Dermis microvascular lymphatic vessel endothelial cell (primary cell): Measurements from ENCODE around the gene ZC3H18. TPM values are rescaled to one million over a fixed set of nuclear protein-coding genes. Genes with fewer than 3 reads are reported as not detected.
"Not testable (repeated sequence)": the region's sequence is repeated elsewhere in the genome, so short reads cannot be mapped to it uniquely, and the experiment has no call there.

ENCODE experiments used
- DNase-seq, 2 donors: peaks; one replicate each; pipeline versions ENCODE4 v3.0.0 to v3.0.0-alpha.2; 2010; ENCODE audit warnings: low read depth in 2 of 2
- total RNA-seq: library from RNA; depleted of rRNA; stranded (reverse); fragments of >200 nt; gene quantifications from 2 replicates; pipeline ENCODE4 v1.2.1, GENCODE V29; 2014

The ZC3H18 gene
- total RNA-seq, 1 donor from 2014 or later: 7.4 TPM

DNA sequence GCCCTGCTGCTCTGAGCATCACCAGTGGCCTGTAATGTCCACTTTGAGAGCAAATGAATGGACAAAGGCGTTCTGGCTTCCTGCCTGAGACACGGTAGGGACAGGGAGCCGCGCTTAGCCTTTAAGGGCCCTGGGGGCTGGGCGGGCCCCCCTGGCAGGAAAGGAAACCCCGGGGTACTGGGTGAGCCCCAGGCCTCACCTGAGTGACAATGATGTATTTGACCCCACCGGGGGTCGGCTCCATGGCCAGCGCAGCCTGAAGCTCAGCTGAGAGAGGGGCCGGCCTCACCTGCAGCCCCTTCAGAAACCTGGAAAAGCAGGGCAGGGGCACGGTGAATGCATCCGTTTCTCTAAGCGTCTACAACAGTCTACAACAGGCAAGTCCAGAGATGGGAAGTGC is 82.9 kb downstream of the ZC3H18 start:
- no peak for DNase-seq

DNA sequence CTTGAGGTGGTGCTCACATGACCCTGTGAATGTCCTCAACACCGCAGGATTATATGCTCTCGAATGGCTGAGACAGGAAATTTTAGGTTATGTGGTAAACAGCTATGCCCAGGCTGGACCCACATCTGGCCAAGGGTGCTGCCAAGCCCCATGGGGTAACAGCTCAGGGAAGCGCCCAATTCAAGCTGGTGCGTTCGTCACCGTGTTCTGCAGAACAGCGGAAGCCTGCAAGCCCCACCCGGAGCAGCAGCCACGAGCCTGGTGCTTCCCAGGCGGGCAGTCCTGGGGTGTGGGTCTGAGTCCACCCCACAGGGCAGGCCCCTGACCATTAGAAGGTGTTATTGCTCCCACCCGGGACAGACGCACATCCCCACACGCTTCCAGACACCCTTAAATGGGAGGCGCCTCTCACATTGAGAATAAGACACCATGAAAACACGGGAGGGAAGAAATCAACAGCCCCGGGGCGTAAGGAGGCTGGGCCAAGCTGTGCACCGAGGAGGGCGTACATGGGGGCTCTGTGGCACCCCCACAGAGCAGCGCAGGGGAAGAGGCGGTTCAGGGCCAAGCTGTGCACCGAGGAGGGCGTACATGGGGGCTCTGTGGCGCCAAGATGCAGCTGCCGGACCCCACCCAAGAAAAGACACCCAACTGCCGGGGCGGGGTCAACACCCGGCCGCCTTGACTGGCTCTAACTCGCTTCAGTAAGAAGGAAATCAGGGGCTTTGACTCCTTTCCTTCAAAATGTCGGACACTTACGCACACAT is 83.6 kb downstream of the ZC3H18 start:
- no peak for DNase-seq

DNA sequence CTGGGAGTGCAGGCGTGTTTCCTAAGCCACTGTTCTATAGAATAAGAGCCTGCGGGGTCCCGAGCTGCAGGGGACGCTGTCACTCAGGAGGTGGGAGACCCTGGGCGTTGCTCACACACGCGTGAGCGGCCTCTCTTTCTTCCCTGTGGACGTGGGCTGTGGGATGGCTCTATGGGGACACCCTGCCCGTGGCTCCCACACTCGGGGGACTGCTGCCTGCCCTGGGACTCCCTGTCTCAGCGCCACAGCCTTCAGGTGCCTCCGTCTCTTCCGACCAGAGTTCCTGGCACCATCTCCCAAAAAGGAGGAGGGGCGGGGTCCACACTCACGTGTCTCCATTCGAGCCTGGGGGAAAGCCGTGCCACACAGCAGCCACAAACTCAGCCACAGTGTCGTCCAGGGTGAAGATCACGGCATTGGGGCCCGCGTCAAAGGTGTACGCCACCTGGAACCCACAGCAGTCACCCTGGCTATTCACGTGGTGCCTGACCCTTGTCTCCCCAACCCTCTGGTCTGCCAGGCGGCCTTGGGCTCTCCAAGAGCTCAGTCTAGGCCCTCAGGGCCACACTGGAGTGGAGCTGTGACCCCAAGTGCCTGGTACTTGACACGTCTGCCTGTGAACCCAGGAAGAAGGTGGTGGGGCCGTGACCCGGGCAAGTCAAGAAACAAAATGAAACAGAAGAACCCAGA is 84.3 kb downstream of the ZC3H18 start:
- DNase-seq: no peak

DNA sequence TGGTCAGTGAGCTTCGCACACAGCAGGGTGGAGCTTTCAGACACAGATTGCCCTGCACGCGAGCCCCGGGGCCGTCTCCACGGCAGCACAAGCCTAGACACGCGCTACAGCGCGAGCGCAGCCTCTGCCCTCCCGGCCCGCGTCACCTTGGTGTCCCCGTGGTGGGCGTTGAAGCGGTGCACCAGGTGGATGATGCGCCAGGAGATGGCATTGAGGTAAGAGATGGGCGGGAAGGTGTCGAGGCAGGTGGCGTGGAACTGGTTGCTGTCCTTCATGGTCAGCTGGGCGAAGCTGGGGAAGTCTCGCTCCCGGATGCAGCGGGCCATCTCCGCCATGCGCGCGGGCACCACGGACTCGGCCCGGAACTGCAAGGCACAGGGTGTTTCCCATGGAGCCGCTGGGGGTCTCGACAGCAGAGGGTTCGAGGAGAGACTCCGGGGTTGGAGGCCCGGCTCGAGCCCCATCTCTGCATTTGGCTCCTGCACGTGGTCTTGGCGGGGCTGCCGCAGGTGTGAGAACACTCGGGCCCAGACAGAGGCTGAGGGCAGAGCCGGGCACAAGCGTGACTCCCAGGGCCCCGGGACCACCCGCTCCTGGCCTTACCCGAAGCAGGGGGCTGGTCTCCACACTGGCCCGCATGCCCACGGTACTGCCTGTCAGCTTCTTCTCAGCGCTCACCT is 85.0 kb downstream of the ZC3H18 start:
- no peak for DNase-seq

DNA sequence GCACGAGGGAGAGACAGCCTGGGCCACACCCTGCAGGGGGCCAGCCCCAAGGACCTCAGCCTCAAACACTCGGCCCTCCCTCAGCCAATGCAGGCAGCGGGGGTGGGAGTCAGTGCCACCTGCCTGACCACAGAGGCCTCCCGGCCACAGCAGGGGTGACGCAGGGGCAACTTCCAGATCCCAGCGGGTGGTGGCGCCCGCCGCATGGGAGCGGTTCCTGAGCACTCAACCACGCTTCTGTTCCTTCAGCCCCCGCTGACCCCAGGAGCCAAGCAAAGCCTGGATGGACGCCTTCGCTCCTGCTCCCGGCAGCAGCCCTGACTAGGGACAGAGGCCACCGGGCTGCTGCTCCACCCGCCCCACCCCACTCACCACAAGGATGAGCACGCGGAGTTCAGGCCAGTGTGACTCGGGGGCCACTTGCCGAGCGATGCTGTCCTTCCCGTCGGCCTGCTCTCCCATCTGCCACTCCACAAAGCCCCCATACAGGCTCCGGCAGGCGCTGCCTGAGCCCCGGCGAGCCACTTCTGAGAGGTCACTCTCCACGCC is 85.6 kb downstream of the ZC3H18 start:
- DNase-seq: no peak

DNA sequence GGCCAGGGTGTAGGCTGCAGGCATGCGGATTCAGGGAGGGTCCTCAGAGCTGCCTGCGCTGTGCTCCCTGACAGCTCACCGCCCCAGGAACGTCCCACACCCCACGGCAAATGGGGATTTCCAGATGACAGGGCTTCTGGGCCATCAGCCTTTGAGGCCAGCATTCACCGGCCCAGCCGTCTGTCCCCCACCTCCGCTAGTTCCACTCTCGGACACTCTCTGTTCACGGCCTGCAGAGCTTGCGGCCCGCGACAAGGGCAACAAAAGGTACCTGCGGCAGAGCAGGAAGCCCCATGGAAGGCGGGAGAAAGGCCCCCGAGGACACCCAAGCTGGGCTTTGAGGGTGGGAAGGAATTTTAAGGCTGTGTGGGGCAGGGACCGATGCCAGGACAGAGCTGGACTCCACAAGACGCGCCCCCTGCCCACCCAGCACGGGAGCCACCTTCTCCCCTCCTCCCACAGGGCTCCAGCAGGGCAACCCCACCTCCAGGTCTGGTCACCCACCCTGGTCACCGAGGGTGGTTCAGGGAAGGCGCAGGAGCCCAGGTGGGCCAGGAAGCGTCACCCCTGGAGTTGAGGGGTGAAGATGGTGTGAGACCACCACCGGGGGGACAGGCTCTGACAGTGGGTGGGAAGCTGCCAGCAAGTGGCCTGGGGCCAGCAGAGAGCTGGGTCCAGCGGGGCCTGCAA is 86.2 kb downstream of the ZC3H18 start:
- DNase-seq: no peak

DNA sequence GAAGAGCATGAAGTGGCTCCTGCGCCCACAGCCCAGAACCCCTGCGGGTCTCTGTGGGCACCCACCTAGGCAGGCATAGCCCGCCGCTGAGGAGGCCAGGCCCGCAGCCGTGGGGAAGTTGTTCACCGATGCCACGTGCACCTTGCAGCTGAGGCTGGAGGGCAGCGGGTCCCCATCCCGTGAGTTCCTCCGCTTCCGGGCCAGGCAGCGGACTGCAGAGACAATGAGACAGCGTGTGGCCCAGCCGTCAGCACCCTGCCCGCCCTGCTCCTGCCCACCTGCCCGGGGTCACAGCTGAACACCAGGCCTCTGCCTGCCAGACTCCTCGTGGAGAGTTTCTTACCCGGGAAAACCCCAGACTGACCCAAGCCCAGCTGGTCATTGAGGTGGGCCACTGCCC is 87.2 kb downstream of the ZC3H18 start:
- no peak for DNase-seq

DNA sequence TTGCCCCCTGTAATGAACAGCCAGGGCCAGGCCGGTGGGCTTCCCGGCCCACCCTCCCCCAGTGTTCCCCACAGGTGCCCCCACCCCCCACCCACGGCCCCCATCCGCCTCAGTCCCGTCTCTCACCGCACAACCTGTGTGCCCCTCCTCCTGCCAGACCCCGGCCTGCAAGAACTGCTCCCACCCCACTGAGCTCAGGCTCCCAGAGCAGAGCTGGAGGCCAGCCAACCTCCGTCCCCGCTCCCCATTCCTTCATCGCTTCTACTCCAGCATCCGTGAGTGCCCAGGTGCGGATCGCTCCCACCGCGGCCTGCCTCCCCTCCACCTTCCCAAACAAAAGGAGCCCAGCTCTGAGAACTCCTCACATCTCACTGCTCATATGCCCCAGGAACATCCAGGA is 88.5 kb downstream of the ZC3H18 start:
- DNase-seq: no peak

DNA sequence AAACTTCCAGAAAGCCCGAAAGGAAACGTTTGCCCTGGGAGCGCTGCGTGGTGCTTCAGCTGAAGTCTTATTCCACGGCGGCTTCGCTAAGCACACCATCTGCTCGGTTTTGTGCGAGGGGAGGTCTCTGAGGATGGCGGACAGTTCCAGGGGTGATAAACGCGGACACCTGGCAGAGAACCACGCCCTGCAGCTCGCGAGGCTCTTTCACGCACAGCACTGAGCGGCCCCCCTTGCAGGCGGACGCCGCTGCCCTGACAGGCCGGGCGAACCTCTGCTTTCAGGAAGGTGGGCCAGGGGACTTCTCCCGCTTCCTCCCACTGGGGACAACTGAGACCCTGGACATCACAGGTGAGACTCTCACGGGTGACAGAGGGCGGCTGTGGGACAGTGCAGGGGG is 89.0 kb downstream of the ZC3H18 start:
- no peak for DNase-seq

DNA sequence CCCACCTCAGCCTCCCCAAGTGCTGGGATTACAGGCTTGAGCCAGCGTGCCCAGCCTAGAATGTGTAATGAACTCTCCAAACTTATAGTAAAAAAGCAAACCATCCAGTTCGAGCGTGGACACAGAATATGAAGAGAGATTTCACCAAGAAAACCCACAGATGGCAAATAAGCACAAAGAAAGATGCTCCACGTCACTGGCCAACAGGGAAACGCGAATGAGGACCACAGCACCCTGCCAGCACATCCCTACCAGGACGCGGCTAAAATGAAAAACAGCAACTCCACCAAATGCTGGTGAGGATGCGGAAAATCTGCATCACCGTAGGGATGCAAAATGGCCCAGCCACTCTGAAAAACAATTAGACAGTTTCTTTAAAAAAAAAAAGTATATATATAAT is 91.3 kb downstream of the ZC3H18 start:
- no peak for DNase-seq

DNA sequence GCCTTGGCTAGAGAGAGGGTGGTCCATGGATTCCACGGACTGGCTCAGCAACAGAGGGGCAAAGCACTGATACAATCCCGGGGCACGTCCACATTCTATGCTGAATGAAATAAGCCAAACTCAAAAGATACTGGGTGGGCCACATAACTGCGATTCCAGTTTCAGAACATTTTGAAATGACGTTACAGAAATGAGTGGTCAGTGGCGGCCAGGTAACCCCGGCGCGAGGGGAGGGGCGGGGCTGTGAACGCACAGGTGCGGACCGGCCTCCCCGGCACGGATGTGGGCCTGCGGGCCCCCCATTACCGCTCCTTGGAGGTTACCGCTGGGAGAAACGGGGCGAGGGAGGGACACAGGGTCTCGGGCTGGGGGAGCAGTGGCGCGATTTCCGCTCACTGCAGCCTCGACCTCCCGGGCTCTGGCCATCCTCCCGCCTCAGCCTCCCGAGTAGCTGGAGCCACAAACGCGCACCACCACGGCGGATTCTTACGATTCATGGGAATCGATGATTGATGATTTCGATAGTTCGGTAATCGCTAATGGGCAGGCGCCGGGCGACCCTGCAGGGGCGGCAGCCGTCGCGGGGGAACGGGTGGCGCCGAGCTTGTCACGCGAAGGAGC is 92.1 kb downstream of the ZC3H18 start:
- DNase-seq: peak in 1 of 2 donors; percentile 20

DNA sequence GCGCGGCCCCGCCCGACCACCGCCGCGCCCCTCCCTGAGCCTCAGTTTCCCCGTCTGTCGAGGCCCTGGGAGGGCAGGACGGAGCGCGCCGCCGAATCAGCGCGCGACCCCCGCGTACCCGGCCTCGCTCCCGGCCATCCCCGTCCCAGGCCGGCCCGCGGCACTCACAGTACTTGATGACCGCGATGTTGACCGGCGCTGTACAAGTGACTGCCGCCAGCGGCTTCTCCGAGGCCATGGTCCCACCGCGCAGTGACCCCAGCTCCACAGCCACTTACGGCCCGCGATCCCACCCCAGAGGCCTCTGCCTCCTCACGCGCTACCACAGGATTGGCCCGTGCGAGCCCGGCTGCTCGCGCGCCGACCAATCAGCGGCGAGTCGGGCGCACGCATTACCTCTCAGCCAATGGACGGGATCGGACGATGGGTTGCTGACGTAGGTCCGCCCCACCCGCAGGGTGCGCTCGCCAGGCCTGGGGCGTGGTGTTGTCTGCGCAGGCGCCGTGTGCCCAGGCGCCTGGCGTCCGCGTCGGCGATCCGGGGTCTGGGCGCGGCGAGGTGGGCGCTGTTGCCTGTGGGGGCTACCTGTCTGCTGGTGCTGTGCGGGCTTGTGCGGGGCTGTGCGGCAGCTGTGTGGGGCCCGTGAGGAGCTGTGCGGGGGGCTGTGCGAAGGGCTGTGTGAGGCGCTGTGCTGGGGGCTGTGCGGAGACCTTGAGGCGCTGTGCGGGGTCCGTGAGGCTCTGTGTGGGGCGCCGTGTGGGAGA is 92.8 kb downstream of the ZC3H18 start, which contains the start of gene MVD:
MVD (minus strand) TSS at position 249 of the 764 bp plus-strand sequence; CDS start at position 238, 11 bp downstream.
- peak; percentile 96 to 99 for DNase-seq

DNA sequence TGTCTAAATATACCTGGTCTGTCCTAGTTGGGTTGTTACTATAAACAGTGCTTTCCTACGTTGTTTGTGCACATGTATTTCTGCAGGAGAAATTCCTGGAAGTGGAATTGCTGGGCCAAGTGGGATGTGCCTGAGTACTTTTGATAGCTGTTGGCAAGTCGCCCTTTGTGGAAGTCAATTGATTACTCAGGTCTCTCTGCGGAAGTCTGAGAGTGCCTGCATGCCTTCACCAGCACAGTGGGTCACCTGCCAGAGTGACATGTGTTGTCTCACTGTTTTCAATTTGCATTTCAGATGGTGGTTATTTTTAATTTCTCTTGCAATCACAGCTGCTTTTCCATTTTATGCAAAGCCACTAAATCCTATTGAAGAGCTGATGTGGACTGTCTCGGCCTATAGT is 94.9 kb downstream of the ZC3H18 start:
- peak; percentile 96 to 97 for DNase-seq

DNA sequence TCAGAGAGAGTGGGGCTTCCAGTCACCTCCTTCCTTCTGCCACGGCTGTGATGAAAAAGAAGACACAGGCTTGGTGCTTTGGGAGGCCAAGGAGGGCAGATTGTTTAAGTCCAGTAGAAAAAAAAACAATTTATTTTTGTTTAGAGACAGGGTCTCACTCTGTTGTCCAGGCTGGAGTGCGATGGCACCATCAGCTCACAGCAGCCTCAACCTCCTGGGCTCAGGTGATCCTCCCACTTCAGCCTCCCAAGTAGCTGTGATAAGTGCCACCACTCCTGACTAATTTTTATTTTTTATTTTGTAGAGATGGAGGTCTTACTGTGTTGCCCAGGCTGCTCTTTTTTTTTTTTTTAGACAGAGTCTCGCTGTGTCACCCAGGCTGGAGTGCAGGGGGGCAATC is 95.4 kb downstream of the ZC3H18 start:
- DNase-seq: no peak

DNA sequence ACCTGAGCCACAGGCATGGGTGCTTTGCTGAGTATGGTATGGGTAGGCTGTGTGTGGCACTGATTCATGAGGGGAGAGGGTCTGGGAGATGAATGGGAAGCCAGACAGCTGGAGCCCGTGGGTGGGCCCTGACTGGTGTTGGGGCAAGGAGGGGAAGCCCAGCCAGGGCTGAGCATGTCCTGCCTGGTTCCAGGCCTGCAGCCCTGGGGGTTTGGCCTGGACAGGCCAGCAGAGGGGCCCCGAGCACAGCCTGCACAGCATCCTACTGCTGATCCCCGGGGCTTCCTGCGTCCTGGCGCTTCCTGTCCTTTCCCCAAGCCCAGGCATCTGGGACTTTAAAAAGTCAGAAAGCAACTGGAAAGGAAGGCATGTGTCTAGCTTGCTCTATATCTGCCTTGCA is 97.3 kb downstream of the ZC3H18 start:
- peak in 1 of 2 donors; percentile 56 for DNase-seq

DNA sequence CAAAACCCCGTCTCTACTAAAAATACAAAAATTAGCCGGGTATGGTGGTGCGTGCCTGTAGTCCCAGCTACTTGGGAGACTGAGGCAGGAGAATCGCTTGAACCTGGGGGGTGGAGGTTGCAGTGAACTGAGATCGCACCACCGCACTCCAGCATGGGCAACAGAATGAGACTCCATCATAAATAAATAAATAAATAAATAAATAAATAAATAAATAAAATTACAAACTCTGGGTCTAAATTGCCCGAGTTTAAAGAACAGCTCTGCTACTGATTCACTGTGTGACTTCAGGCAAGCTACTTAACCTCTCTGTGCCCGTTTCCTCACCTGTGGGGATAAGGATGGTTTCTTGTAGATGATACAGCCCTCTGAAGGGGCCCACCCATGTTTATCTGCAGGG is 99.3 kb downstream of the ZC3H18 start:
- not testable (repeated sequence) for DNase-seq

DNA sequence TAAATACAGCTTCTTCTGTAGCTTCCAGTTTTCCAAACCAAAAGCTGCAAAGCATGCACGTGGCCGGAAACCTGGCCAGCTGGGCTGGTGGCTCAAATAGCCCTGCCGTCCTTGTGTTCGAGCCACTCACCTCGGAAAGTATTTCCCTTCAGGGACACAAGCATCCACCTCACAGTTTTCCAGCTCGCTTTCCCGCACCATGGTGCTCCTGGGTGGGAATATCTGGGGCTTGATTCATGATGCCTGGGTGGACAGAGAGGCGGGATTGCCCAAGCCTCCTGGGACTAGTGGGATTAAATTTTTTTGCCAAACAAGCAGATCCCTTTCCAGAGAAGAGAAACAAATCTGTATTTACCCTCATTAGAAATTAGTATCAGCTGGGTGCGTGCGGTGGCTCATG is 99.8 kb downstream of the ZC3H18 start:
- no peak for DNase-seq

DNA sequence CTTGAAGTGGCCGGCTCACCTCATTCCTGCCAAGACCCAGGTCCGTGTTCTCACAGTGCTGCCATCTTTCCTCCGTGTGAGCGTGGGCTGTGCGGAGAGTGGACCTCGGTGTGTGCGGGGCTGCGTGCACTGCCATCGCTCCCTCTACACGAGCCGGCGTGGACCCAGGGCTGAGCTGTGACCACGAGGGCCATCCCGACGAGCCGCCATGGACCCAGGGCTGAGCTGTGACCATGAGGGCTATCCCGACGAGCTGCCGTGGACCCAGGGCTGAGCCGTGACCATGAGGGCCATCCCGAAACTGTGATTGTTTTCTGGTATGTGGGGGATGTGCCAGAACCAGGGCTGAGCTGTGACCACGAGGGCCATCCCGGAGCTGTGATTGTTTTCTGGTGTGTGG is 101.6 kb downstream of the ZC3H18 start:
- no peak for DNase-seq

DNA sequence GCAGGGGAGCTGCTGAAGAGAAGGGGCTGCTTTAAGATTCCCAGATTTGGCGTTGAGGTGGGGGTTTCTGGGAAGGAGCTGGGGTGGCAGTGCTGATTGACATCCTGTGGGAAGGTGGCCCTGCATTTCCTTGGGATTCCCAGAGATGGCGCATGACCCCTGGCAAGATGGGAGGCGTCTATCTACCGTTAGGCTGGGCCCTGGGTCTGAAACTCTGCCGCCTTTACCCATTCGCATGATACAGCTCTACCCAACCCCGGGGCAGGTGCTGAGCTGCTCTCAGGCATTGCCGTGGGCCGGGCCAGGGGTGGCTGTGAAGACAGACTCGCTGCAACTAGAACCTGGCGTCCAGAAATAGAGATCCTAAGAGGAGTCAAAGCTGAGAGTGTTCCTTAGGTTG is 102.6 kb downstream of the ZC3H18 start:
- DNase-seq: no peak

DNA sequence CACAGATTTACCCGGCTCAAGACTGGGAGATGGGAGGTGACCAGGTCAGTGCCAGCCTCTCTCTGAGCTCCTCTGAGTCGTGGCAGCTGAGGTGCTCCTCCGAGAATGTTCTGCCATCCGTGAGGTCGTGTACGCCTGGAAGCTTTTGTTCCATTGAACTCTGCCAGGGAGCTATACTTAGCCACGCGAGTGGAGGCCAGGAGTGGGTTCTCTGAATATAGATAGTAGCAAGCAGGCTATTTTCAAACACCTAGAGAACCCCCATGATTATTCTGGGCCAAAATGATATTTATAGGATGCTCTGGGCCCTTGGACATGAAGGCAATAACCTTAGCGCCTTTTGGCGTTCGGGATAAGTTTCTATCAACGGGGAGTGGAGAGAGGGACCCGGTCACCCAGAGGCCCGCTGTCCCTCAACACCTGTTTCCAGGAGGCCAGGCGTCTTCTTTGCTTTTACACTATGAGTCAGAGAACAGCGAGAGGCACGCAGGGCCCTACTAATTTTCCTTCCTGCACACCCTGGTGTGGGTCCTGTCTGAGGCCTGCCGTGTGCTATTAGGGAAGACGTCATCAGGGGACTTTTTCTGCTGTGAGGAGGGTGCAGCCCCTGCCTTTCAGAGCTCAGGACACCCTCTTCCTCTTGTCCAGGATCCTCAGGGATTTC is 103.6 kb downstream of the ZC3H18 start:
- no peak for DNase-seq
